SK-N-SH treated with all-trans-retinoic acid at 6 μM for 48 hours (cell line): ENCODE measurements around the gene MYH13.

Experiments used
- ATAC-seq: fragments of 200-7000 bp; cut with Tn5 transposase; 3 replicates; pipeline ENCODE4 v1.9.1; 2020; ENCODE audit warnings: mild to moderate bottlenecking, moderate library complexity
- ARNTL ChIP-seq: fragments of 450-650 bp; formaldehyde crosslinking; IDR thresholded peaks from 2 replicates; pipeline ENCODE4 v1.5.0; 2020; ENCODE audit warnings: low read depth, mild to moderate bottlenecking, moderate library complexity, borderline replicate concordance
- BACH2 ChIP-seq: fragments of 250-450 bp; sonication (Bioruptor Pico); IDR thresholded peaks from 2 replicates; pipeline ENCODE4 v1.9.0; 2021; ENCODE audit warnings: mild to moderate bottlenecking, borderline replicate concordance
- CSDC2 ChIP-seq: fragments of 250-450 bp; sonication (Bioruptor Pico); IDR thresholded peaks from 2 replicates; pipeline ENCODE4 v1.5.0; 2020; ENCODE audit warnings: mild to moderate bottlenecking, moderate library complexity
- ESRRG ChIP-seq: fragments of 250-450 bp; sonication (Bioruptor Pico); IDR thresholded peaks from 2 replicates; pipeline ENCODE4 v1.6.1; 2021; ENCODE audit warnings: mild to moderate bottlenecking
- ISL1 ChIP-seq: fragments of 250-450 bp; sonication (Bioruptor Pico); IDR thresholded peaks from 2 replicates; pipeline ENCODE4 v2.1.2; 2022; ENCODE audit warnings: mild to moderate bottlenecking, moderate library complexity
- OSR1 ChIP-seq: fragments of 250-450 bp; sonication (Bioruptor Pico); IDR thresholded peaks from 2 replicates; pipeline ENCODE4 v1.8.0; 2022; ENCODE audit warnings: moderate library complexity, mild to moderate bottlenecking, inconsistent platforms
- PPARA ChIP-seq: fragments of 250-450 bp; sonication (Bioruptor Pico); IDR thresholded peaks from 2 replicates; pipeline ENCODE4 v1.5.0; 2020; ENCODE audit warnings: mild to moderate bottlenecking, borderline replicate concordance
- RARB ChIP-seq: fragments of 250-450 bp; sonication (Bioruptor Pico); IDR thresholded peaks from 2 replicates; pipeline ENCODE4 v1.8.0; 2021; ENCODE audit warnings: mild to moderate bottlenecking, moderate library complexity
- SNAI2 ChIP-seq: fragments of 250-450 bp; sonication (Bioruptor Pico); IDR thresholded peaks from 2 replicates; pipeline ENCODE4 v1.5.0; 2020; ENCODE audit warnings: mild to moderate bottlenecking, moderate library complexity
- TOX ChIP-seq: fragments of 250-450 bp; sonication (Bioruptor Pico); IDR thresholded peaks from 2 replicates; pipeline ENCODE4 v1.8.0; 2021; ENCODE audit warnings: mild to moderate bottlenecking, moderate library complexity, borderline replicate concordance
- ZC3H10 ChIP-seq: fragments of 250-450 bp; sonication (Bioruptor Pico); IDR thresholded peaks from 2 replicates; pipeline ENCODE4 v1.5.1; 2021; ENCODE audit warnings: mild to moderate bottlenecking, moderate library complexity
- ZFP3 ChIP-seq: fragments of 250-450 bp; sonication (Bioruptor Pico); IDR thresholded peaks from 2 replicates; pipeline ENCODE4 v1.5.0; 2020; ENCODE audit warnings: mild to moderate bottlenecking, moderate library complexity
- ZFP30 ChIP-seq: fragments of 450-650 bp; formaldehyde crosslinking; IDR thresholded peaks from 2 replicates; pipeline ENCODE4 v1.5.0; 2022; ENCODE audit warnings: mild to moderate bottlenecking, moderate library complexity
- ZNF565 ChIP-seq: fragments of 450-650 bp; formaldehyde crosslinking; conservative IDR thresholded peaks from 2 replicates; pipeline ENCODE4 v1.5.0; 2020; ENCODE audit warnings: low read depth, mild to moderate bottlenecking, moderate library complexity
- ZNF70 ChIP-seq: fragments of 450-650 bp; formaldehyde crosslinking; IDR thresholded peaks from 2 replicates; pipeline ENCODE4 v1.5.0; 2020; ENCODE audit warnings: mild to moderate bottlenecking, moderate library complexity
- ZNF8 ChIP-seq: fragments of 450-650 bp; formaldehyde crosslinking; IDR thresholded peaks from 2 replicates; pipeline ENCODE4 v1.5.0; 2020; ENCODE audit warnings: mild to moderate bottlenecking, moderate library complexity
- TF ChIP-seq, protein P1 (sequence below): fragments of 250-450 bp; sonication (Bioruptor Pico); IDR thresholded peaks from 2 replicates; pipeline ENCODE4 v1.8.0; 2020; ENCODE audit warnings: mild to moderate bottlenecking, moderate library complexity, borderline replicate concordance
- TF ChIP-seq, protein P2 (sequence below): fragments of 250-450 bp; sonication (Bioruptor Pico); IDR thresholded peaks from 2 replicates; pipeline ENCODE4 v1.8.0; 2021; ENCODE audit warnings: low read depth, mild to moderate bottlenecking, moderate library complexity, borderline replicate concordance
- TF ChIP-seq, protein P3 (sequence below): fragments of 250-450 bp; sonication (Bioruptor Pico); IDR thresholded peaks from 2 replicates; pipeline ENCODE4 v1.5.1; 2021; ENCODE audit warnings: mild to moderate bottlenecking, moderate library complexity

The MYH13 gene

DNA sequence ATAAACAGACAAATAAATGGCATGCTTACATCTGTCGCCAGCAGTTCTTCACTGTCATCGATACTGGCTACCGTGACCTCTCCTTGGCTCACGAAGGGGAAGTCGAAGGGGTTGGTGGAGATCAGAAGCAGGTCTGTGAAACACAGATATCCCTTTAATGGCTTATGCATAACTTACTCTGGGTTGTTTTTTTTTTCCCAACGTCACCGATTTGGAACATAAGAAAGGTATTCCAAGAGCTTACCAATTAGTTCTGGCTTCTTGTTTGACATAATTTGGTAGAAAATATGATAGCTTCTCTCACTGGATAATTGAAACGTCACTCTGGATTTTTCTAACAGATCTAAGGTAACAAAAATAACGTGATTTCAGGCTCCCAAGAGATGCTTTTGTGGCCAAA lies 18.2 kb downstream of the MYH13 start:
- TF ChIP-seq ISL1 (no peak), ZFP30 (no peak), SNAI2 (no peak), ZNF70 (no peak)
- TF ChIP-seq, protein P1, sequence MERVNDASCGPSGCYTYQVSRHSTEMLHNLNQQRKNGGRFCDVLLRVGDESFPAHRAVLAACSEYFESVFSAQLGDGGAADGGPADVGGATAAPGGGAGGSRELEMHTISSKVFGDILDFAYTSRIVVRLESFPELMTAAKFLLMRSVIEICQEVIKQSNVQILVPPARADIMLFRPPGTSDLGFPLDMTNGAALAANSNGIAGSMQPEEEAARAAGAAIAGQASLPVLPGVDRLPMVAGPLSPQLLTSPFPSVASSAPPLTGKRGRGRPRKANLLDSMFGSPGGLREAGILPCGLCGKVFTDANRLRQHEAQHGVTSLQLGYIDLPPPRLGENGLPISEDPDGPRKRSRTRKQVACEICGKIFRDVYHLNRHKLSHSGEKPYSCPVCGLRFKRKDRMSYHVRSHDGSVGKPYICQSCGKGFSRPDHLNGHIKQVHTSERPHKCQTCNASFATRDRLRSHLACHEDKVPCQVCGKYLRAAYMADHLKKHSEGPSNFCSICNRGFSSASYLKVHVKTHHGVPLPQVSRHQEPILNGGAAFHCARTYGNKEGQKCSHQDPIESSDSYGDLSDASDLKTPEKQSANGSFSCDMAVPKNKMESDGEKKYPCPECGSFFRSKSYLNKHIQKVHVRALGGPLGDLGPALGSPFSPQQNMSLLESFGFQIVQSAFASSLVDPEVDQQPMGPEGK (CRISPR knock-in tag), result no peak
- no peak for ATAC-seq

DNA sequence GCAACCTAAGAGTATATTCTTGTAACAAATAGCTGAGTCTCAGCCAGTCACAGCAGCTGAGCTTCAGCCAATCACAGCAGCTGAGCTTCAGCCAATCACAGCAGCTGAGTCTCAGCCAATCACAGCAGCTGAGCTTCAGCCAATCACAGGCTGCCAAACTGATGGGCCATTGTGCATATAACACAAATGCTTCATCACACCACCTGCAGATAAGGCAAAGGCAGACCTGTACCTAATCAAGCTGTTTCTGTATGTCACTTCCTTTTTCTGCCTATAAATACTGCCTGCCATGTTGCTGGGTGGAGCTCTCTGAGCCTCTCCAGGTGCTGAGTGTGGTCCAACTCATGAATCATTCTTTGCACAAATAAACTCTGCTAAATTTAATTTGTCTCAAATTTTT lies 19.9 kb downstream of the MYH13 start:
- ATAC-seq, result no peak
- no peak for TF ChIP-seq OSR1
- no peak for TF ChIP-seq ISL1
- TF ChIP-seq ZC3H10 (CRISPR knock-in tag), result no peak
- no peak for TF ChIP-seq ZNF8 (CRISPR knock-in tag)
- no peak for TF ChIP-seq TOX (CRISPR knock-in tag)
- TF ChIP-seq, all 23 proteins: peak for 0

- ATAC-seq, result peak; percentile 51; the same call in 2 of the 3 replicates
- TF ChIP-seq ISL1, result no peak
- TF ChIP-seq, protein P2, sequence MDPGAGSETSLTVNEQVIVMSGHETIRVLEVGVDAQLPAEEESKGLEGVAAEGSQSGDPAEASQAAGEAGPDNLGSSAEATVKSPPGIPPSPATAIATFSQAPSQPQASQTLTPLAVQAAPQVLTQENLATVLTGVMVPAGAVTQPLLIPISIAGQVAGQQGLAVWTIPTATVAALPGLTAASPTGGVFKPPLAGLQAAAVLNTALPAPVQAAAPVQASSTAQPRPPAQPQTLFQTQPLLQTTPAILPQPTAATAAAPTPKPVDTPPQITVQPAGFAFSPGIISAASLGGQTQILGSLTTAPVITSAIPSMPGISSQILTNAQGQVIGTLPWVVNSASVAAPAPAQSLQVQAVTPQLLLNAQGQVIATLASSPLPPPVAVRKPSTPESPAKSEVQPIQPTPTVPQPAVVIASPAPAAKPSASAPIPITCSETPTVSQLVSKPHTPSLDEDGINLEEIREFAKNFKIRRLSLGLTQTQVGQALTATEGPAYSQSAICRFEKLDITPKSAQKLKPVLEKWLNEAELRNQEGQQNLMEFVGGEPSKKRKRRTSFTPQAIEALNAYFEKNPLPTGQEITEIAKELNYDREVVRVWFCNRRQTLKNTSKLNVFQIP (CRISPR knock-in tag), result no peak
- TF ChIP-seq ZFP30, result no peak
- peak; percentile 90 for TF ChIP-seq ZNF70
- TF ChIP-seq, all 23 proteins: peak for 1
Measured at GRCh38 chr17:10349403-10349802, 23.4 kb downstream of the MYH13 start.

DNA sequence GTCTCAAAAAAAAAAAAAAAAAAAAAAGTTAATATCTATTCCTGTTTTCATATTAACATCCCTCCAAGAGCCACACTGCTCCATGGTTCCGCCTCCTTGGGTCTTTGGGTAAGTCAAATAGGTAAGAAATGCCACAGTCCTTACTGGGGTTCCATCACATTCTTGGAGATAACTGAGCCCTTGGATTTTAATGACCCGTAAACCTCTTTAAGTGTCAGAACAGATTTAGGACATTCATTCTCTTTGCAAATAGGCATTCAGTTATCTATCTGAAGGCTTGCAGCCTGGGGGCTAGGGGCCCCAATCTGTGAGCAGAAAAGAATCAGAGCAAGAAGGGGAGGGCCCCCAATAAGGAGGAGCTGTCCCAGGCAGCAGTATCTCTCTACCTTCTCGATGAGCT lies 28.0 kb downstream of the MYH13 start:
- TF ChIP-seq, protein P2 (CRISPR knock-in tag), result no peak
- no peak for TF ChIP-seq PPARA (CRISPR knock-in tag)
- TF ChIP-seq ZFP3, result no peak
- TF ChIP-seq TOX (CRISPR knock-in tag), result no peak
- no peak for TF ChIP-seq ZFP30
- TF ChIP-seq ZNF70, result no peak
- TF ChIP-seq, protein P1 (CRISPR knock-in tag), result no peak
- TF ChIP-seq, protein P3, sequence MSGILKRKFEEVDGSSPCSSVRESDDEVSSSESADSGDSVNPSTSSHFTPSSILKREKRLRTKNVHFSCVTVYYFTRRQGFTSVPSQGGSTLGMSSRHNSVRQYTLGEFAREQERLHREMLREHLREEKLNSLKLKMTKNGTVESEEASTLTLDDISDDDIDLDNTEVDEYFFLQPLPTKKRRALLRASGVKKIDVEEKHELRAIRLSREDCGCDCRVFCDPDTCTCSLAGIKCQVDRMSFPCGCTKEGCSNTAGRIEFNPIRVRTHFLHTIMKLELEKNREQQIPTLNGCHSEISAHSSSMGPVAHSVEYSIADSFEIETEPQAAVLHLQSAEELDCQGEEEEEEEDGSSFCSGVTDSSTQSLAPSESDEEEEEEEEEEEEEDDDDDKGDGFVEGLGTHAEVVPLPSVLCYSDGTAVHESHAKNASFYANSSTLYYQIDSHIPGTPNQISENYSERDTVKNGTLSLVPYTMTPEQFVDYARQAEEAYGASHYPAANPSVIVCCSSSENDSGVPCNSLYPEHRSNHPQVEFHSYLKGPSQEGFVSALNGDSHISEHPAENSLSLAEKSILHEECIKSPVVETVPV (CRISPR knock-in tag), result no peak
- ATAC-seq, result no peak

GRCh38 chr17:10339051-10339450 lies 33.8 kb downstream of the MYH13 start:
- TF ChIP-seq ZFP30, result no peak
- TF ChIP-seq ARNTL (CRISPR knock-in tag), result no peak
- TF ChIP-seq, protein P1 (CRISPR knock-in tag), result no peak
- TF ChIP-seq RARB (CRISPR knock-in tag), result no peak
- TF ChIP-seq ZFP3, result no peak
- no peak for TF ChIP-seq OSR1
- no peak for TF ChIP-seq CSDC2
- no peak for TF ChIP-seq PPARA (CRISPR knock-in tag)
- no peak for TF ChIP-seq ESRRG (CRISPR knock-in tag)
- TF ChIP-seq ZNF565 (CRISPR knock-in tag), result no peak
- TF ChIP-seq ZC3H10 (CRISPR knock-in tag), result no peak
- TF ChIP-seq BACH2 (CRISPR knock-in tag), result no peak
- ATAC-seq, result no peak
